Activated B cell treated with CpG ODN at 0.5 μM for 24 hours (primary cell): ENCODE data around the gene CES2. TPM values are rescaled to one million over a fixed set of nuclear protein-coding genes. Genes with fewer than 3 reads are reported as not detected.
"Not testable (repeated sequence)": the region's sequence is repeated elsewhere in the genome, so short reads cannot be mapped to it uniquely, and the experiment has no call there.

Source experiments
- ATAC-seq: fragments of 200-7000 bp; cut with Tn5 transposase; one replicate; pipeline ENCODE4 v1.10.0; 2021; ENCODE audit warnings: low read depth, mild to moderate bottlenecking, moderate library complexity
- CTCF ChIA-PET: fragments of 350-600 bp; sonication (Branson Sonifier 250); formaldehyde crosslinking; loops from one replicate; lab custom pipeline; 2021; ENCODE audit warnings: antibody characterized with exemption; lab: Charles Lee
- POLR2A ChIA-PET: fragments of 350-600 bp; sonication (Branson Sonifier 250); formaldehyde crosslinking; loops from one replicate; lab custom pipeline; 2021; ENCODE audit warnings: antibody characterized with exemption; lab: Charles Lee
- DNase-seq: peaks from one replicate; pipeline ENCODE4 v3.0.0; 2022
- H3K27ac Mint-ChIP-seq: one replicate; pipeline ENCODE4 v1.8.0; 2020; ENCODE audit warnings: mixed read lengths
- H3K27me3 Mint-ChIP-seq: one replicate; pipeline ENCODE4 v1.8.0; 2021; ENCODE audit warnings: mixed read lengths
- H3K36me3 Mint-ChIP-seq: one replicate; pipeline ENCODE4 v1.8.0; 2021; ENCODE audit warnings: low read depth, mixed read lengths
- H3K4me1 Mint-ChIP-seq: one replicate; pipeline ENCODE4 v1.8.0; 2021; ENCODE audit warnings: mixed read lengths
- H3K4me3 Mint-ChIP-seq: one replicate; pipeline ENCODE4 v1.8.0; 2020; ENCODE audit warnings: mild to moderate bottlenecking, mixed read lengths
- H3K9me3 Mint-ChIP-seq: one replicate; pipeline ENCODE4 v1.8.0; 2020; ENCODE audit warnings: mixed read lengths
- CTCF ChIP-seq: fragments of 200-600 bp; IDR thresholded peaks from one replicate; pipeline ENCODE4 v1.8.0; 2022; ENCODE audit warnings: antibody characterized with exemption, mild to moderate bottlenecking
- intact Hi-C: fragments of 100-400 bp; cut with micrococcal nuclease; formaldehyde crosslinking; loops from one replicate; pipeline ENCODE4 v1.15.1; 2024
- total RNA-seq: library from RNA; stranded (reverse); gene quantifications from 2 replicates; pipeline ENCODE4 v1.2.3, GENCODE V29; 2022

The CES2 gene
- total RNA-seq, 1 donor from 2014 or later, result 34.7 TPM

DNA sequence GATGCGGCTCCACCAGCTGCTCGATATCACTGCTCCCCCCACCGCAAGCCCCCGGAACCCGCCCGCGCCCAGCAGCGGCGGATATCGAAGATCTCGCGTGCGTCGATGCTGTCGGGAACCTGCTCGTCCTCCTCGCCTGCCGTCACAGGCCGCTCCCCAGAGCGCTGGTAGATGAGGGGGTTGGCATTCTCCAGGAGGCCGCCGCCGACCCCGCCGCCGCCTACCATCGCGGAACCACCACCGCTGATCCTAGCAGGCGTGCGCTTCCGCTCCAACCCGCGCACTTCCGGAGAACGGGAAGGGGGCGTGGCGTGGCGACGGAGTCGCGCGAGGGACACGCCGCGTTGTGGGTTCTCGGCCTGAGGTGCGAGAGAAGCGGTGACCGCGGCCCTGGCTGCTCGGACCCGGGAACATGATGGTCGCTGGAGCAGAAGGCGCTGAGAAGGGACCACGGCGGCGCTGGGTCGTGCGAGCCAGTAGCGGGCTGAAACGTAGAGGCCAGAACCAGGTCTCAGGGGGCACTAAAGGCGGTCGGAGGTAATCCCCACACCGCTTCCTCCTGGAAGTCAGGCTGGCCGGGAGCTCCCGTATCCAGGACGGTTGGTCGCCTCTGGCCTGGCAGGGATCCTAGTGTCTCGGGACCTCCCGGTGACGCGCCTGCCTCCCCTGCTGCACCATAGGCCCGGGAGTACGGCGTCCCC, 1.0 kb upstream of the CES2 start, which contains the start of gene CIAO2B:
Gene CIAO2B (minus strand): TSS at position 265 of the 701 bp plus-strand sequence. CDS start 38 bp downstream, at position 227.
- CTCF ChIA-PET, result no interaction called here
- TF ChIP-seq CTCF, result no peak
- intact Hi-C loops, result loop anchor here (2.0 kb wide), 1 partner anchor 61 kb away; no protein-coding TSS in a partner anchor
- H3K36me3 Mint-ChIP-seq, result peaks cover 53% of the 10 kb centered on the region
- no peaks in the 10 kb centered on the region for H3K9me3 Mint-ChIP-seq
- peak; percentile 84 for ATAC-seq
- POLR2A ChIA-PET, result interaction anchor here (0.5 to 1.9 kb wide), 8 partner anchors 9 to 545 kb away, joined by 3 to 7 read pairs (median 4); partner anchors contain the start of genes NAE1, PDP2 and TMEM208
- H3K4me1 Mint-ChIP-seq, result peaks cover 57% of the 10 kb centered on the region
- no peaks in the 10 kb centered on the region for H3K27me3 Mint-ChIP-seq
- H3K27ac Mint-ChIP-seq, result peak within 1 kb of the TSS; percentile 93
- H3K4me3 Mint-ChIP-seq, result peak within 1 kb of the TSS; percentile 96
- DNase-seq, result peak; percentile 91

GRCh38 chr16:66934839-66935313, 440 bp upstream of the CES2 start:
- DNase-seq, CTCF ChIA-PET, H3K9me3 Mint-ChIP-seq, H3K27me3 Mint-ChIP-seq, ATAC-seq: not testable (repeated sequence)
- Mint-ChIP-seq H3K36me3 (peaks cover 56% of the 10 kb centered on the region), H3K4me1 (peaks cover 57% of the 10 kb centered on the region), H3K27ac (peak overlapping the region; percentile 93), H3K4me3 (peak overlapping the region; percentile 96)
- intact Hi-C loops, result loop anchor here (2.0 kb wide), 1 partner anchor 62 kb away; no protein-coding TSS in a partner anchor
- POLR2A ChIA-PET, result interaction anchor here (0.6 to 1.9 kb wide), 3 partner anchors 62 to 292 kb away, joined by 3 to 7 read pairs (median 6); partner anchors contain the start of gene TMEM208

GRCh38 chr16:66936462-66936861, 1.1 kb downstream of the CES2 start:
- Mint-ChIP-seq H3K27me3 (no peaks in the 10 kb centered on the region), H3K36me3 (peaks cover 66% of the 10 kb centered on the region), H3K9me3 (no peaks in the 10 kb centered on the region), H3K4me3 (peak overlapping the region; percentile 64), H3K27ac (no peak overlapping the region), H3K4me1 (peaks cover 57% of the 10 kb centered on the region)
- ATAC-seq (no peak), DNase-seq (no peak)
- intact Hi-C loops, result no loop called here
- ChIA-PET CTCF (no interaction called here), POLR2A (no interaction called here)
- no peak for TF ChIP-seq CTCF

- Mint-ChIP-seq H3K27ac (peak overlapping the region; percentile 41), H3K4me3 (peak overlapping the region; percentile 64), H3K4me1 (peaks cover 53% of the 10 kb centered on the region), H3K9me3 (no peaks in the 10 kb centered on the region), H3K27me3 (no peaks in the 10 kb centered on the region), H3K36me3 (peaks cover 67% of the 10 kb centered on the region)
- ATAC-seq (no peak), DNase-seq (no peak)
- ChIA-PET CTCF (no interaction called here), POLR2A (no interaction called here)
- TF ChIP-seq CTCF, result no peak
- intact Hi-C loops, result no loop called here
These were observed 1.7 kb downstream of the CES2 start for GRCh38 chr16:66936889-66937554.

DNA sequence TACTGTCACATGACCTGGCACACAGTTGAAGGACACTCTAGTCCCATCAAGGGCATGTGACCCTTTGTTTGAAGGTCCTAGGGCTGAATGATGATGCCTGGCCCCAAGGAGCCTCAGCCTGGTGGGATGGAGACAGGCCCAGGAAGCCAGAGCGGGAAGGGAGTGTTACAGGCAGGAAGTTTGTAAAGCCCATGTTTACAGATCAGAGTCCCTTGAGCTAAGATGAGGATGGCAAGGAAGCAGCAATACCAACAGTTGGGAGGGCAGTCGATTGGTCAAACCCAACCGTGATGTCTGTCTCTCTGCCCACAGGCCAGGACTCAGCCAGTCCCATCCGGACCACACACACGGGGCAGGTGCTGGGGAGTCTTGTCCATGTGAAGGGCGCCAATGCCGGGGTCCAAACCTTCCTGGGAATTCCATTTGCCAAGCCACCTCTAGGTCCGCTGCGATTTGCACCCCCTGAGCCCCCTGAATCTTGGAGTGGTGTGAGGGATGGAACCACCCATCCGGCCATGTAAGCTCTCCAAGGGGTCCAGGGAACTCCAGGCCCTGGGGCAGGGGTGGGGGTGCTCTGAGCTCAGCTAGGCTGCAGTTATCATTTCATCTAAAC, 2.5 kb downstream of the CES2 start:
- no peak overlapping the region for H3K4me3 Mint-ChIP-seq
- H3K27me3 Mint-ChIP-seq, result no peaks in the 10 kb centered on the region
- no peak overlapping the region for H3K27ac Mint-ChIP-seq
- peaks cover 45% of the 10 kb centered on the region for H3K4me1 Mint-ChIP-seq
- no peak for TF ChIP-seq CTCF
- H3K9me3 Mint-ChIP-seq, result no peaks in the 10 kb centered on the region
- ATAC-seq (no peak), DNase-seq (no peak)
- peaks cover 67% of the 10 kb centered on the region for H3K36me3 Mint-ChIP-seq
- ChIA-PET POLR2A (no interaction called here), CTCF (no interaction called here)
- intact Hi-C loops, result no loop called here
